Nephron progenitor cell (in vitro differentiated cells): Measurements from ENCODE around the gene NRP1.

Experiments used
- DNase-seq: peaks from one replicate; pipeline ENCODE4 v3.0.0; 2021
- H3K27ac Mint-ChIP-seq: 2 replicates; pipeline ENCODE4 v1.8.0; 2021; ENCODE audit warnings: mild to moderate bottlenecking, moderate library complexity, mixed read lengths
- H3K27me3 Mint-ChIP-seq: 2 replicates; pipeline ENCODE4 v1.8.0; 2021; ENCODE audit warnings: mild to moderate bottlenecking, low read depth, mixed read lengths; ENCODE audit not compliant: poor library complexity
- H3K36me3 Mint-ChIP-seq: 2 replicates; pipeline ENCODE4 v1.8.0; 2021; ENCODE audit warnings: low read depth, mixed read lengths
- H3K4me1 Mint-ChIP-seq: 2 replicates; pipeline ENCODE4 v1.8.0; 2021; ENCODE audit warnings: mixed read lengths
- H3K4me3 Mint-ChIP-seq: 2 replicates; pipeline ENCODE4 v1.8.0; 2021; ENCODE audit warnings: mild to moderate bottlenecking, moderate library complexity, mixed read lengths
- H3K9me3 Mint-ChIP-seq: 2 replicates; pipeline ENCODE4 v1.8.0; 2021; ENCODE audit warnings: mild to moderate bottlenecking, moderate library complexity, mixed read lengths
- TF ChIP-seq, protein P1 (sequence below): fragments of 200-600 bp; sonication (generic); IDR thresholded peaks from 2 replicates; pipeline ENCODE4 v1.5.0; 2021; ENCODE audit warnings: antibody characterized with exemption

NRP1 gene

DNA sequence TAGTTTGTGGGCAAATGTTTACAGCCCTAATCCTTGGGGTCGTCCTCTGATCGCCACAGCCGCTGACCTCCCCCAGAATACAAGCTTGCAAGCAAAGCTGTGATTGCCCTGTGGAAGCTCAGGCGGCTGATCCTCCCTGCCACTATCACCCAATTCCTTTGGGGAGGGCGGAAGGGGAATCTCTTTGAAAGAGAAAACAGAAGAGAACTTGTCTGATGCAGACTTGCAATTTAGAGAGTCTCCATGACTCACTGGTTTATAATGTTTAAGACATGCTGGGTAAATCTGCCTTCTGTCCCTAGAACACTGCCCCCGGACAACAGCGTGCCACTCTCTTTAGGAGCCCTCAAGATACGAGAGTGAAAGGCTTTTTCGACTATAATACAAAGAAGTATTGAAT lies 75.5 kb downstream of the NRP1 start:
- no peak for DNase-seq
- Mint-ChIP-seq H3K36me3 (peaks cover 96% of the 10 kb centered on the region), H3K4me1 (peaks cover 49% of the 10 kb centered on the region), H3K27ac (peak overlapping the region; percentile 94), H3K4me3 (peak overlapping the region; percentile 1), H3K27me3 (no peaks in the 10 kb centered on the region), H3K9me3 (no peaks in the 10 kb centered on the region)
- TF ChIP-seq, protein P1, sequence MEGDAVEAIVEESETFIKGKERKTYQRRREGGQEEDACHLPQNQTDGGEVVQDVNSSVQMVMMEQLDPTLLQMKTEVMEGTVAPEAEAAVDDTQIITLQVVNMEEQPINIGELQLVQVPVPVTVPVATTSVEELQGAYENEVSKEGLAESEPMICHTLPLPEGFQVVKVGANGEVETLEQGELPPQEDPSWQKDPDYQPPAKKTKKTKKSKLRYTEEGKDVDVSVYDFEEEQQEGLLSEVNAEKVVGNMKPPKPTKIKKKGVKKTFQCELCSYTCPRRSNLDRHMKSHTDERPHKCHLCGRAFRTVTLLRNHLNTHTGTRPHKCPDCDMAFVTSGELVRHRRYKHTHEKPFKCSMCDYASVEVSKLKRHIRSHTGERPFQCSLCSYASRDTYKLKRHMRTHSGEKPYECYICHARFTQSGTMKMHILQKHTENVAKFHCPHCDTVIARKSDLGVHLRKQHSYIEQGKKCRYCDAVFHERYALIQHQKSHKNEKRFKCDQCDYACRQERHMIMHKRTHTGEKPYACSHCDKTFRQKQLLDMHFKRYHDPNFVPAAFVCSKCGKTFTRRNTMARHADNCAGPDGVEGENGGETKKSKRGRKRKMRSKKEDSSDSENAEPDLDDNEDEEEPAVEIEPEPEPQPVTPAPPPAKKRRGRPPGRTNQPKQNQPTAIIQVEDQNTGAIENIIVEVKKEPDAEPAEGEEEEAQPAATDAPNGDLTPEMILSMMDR = no peak

DNA sequence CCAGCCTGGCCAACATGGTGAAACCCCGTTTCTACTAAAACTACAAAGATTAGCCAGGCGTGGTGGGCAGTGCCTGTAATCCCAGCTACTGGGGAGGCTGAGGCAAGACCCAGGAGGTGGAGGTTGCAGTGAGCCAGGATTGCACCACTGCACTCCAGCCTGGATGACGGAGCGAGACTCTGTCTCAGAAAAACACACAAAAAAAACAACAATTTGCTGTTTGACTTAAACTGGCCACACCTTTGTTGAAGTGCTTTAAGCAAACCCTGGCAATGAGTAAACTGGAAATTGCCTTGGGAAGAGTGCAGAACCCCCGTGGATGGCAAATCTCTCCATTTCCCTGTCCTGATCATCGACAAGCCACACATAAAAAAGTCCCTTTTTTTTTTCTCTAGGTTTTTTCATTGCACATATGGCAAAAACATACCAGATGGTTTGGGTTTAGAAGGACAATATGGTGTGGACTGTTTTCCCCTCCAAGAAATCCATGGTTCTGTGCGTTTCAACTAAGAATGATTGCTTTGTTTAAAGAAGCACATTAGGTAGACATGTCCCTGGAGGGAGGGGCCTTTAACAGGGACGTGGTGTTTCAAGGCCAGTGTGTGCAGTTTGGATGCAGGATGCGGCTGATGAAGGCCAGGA lies 76.9 kb downstream of the NRP1 start:
- H3K27me3 Mint-ChIP-seq = no peaks in the 10 kb centered on the region
- no peaks in the 10 kb centered on the region for H3K9me3 Mint-ChIP-seq
- H3K36me3 Mint-ChIP-seq = peaks cover 96% of the 10 kb centered on the region
- H3K4me3 Mint-ChIP-seq = no peak overlapping the region
- no peak for DNase-seq
- peaks cover 54% of the 10 kb centered on the region for H3K4me1 Mint-ChIP-seq
- TF ChIP-seq, protein P1 = no peak
- H3K27ac Mint-ChIP-seq = peak overlapping the region; percentile 64

DNA sequence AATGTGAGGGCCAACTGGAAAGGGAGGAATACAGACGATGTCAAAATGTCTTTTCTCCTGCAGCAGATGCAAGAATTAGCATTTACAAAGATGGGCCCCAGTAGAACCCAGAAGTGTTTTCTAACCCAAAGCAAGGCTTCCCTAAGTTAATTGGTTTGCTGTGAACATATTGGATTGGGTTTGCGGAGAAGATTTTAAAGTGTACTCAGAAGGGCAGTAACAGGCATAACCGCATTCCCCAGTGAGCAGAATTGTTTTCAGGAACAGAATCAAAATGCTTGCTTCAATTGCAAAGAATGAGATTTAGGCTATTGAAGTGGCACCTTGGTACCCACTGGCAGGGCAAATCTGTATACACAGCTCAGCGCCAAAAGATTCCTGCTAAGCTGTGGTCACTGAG lies 78.0 kb downstream of the NRP1 start:
- Mint-ChIP-seq H3K36me3 (peaks cover 96% of the 10 kb centered on the region), H3K27me3 (peaks cover 7% of the 10 kb centered on the region), H3K9me3 (no peaks in the 10 kb centered on the region), H3K4me3 (no peak overlapping the region), H3K27ac (peak overlapping the region; percentile 85), H3K4me1 (peaks cover 58% of the 10 kb centered on the region)
- DNase-seq = no peak
- TF ChIP-seq, protein P1 = no peak

DNA sequence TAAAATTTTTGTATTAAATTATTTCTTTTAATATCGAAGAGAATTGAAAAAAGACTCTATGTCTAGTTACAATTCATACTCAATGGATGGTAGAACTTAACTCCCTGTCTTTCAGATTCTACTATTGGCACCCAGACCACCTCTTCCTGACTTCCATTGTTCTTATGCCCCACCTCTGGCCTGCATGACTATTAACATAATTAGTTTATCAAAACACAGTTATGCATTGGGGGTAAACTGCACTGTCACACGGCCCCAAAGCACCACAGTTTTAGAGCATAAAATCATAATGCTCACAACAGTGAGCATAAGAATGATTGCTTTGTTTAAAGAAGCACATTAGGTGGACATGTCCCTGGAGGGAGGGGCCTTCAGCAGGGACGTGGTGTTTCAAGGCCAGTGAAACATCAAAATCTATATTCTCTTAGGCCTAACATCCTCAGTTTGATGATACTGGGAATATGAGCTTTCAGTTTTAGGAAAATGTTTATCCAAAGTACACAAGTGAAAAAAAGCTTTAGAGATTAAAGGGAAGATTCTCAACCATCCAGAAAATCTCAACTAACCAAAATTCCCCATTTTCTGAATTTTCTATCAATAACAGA lies 79.8 kb downstream of the NRP1 start:
- TF ChIP-seq, protein P1 = no peak
- Mint-ChIP-seq H3K4me1 (peaks cover 61% of the 10 kb centered on the region), H3K27me3 (peaks cover 7% of the 10 kb centered on the region), H3K36me3 (peaks cover 99% of the 10 kb centered on the region), H3K4me3 (no peak overlapping the region), H3K27ac (no peak overlapping the region), H3K9me3 (no peaks in the 10 kb centered on the region)
- no peak for DNase-seq

DNA sequence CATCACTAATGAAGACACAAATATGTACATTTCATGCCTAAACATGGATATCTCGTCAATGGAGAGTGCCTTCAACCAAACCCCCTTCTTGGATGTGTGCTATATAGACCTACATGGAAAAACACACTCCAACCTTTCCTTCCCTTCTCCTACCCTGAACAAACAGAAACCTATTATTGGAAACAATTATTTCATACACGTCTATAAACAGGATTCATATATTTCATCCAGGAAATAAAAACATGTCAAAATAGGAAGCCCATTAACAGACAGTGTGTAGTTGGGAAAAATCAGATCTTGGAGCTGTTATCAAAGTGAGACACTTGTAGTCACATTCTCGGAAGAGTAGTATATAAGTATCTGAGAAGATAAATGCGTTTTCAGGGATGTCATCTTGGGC lies 81.1 kb downstream of the NRP1 start:
- Mint-ChIP-seq H3K4me1 (peaks cover 49% of the 10 kb centered on the region), H3K4me3 (no peak overlapping the region), H3K9me3 (no peaks in the 10 kb centered on the region), H3K27ac (peak overlapping the region; percentile 7), H3K36me3 (peaks cover 99% of the 10 kb centered on the region), H3K27me3 (peaks cover 7% of the 10 kb centered on the region)
- no peak for DNase-seq
- TF ChIP-seq, protein P1 = no peak

DNA sequence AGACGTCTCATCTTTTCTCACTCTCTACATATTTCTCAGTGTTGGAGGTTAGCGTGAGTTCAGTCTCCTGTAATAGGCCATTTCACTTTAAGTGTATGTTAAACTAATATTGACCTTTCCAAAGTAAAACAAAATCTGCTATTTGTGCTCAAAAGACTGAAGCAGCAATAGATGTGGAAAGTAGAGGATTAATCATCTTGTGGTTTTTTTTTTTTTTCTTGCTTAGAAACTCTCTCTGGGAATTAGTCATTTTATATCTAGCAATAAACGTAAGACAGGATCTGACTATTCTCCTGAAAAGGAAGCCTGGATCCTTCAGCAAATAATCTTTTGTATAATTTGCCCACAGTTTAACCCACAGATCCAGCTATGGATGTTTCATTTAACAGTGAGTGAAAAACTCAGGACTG lies 81.7 kb downstream of the NRP1 start:
- TF ChIP-seq, protein P1 = no peak
- Mint-ChIP-seq H3K27ac (no peak overlapping the region), H3K4me1 (peaks cover 46% of the 10 kb centered on the region), H3K9me3 (no peaks in the 10 kb centered on the region), H3K4me3 (no peak overlapping the region), H3K36me3 (peaks cover 99% of the 10 kb centered on the region), H3K27me3 (peaks cover 7% of the 10 kb centered on the region)
- no peak for DNase-seq
